Thyroid gland (tissue), 4 donors: Measurements from ENCODE around the gene STEAP3. TPM values are rescaled to one million over a fixed set of nuclear protein-coding genes. Genes with fewer than 3 reads are reported as not detected.

Experiments
- DNase-seq, 2 donors: peaks; one replicate each; pipeline ENCODE4 v3.0.0-alpha.2; 2019
- H3K27ac ChIP-seq, 3 donors: fragments of 200-600 bp; sonication (generic); 1 replicate in 2 of 3; 2 replicates in 1 of 3; pipeline ENCODE4 v1.5.1; 2016 to 2019; ENCODE audit warnings: mild to moderate bottlenecking in 1 of 3, moderate library complexity in 1 of 3
- H3K27me3 ChIP-seq: fragments of 200-600 bp; sonication (generic); one replicate; pipeline ENCODE4 v1.5.1; 2019
- H3K36me3 ChIP-seq, 2 donors: fragments of 200-600 bp; sonication (generic); one replicate each; pipeline ENCODE4 v1.5.1; 2016 to 2019
- H3K4me1 ChIP-seq, 2 donors: fragments of 200-600 bp; sonication (generic); one replicate each; pipeline ENCODE4 v1.5.1; 2017 to 2019
- H3K4me3 ChIP-seq, 3 donors: fragments of 200-600 bp; sonication (generic); replicated peaks in 1 of 3; 1 replicate in 2 of 3; 2 replicates in 1 of 3; pipeline ENCODE4 v1.5.1; 2016; ENCODE audit warnings: mild to moderate bottlenecking in 1 of 3
- H3K9me3 ChIP-seq: fragments of 200-600 bp; sonication (generic); one replicate; pipeline ENCODE4 v1.5.1; 2017
- CTCF ChIP-seq, 6 experiments: fragments of 200-600 bp in 3 of 6; fragments of 450-650 bp in 3 of 6; sonication (generic) in 3 of 6; IDR thresholded peaks; one replicate each; pipeline ENCODE4 v1.5.1; 2016 to 2019; ENCODE audit warnings: antibody characterized with exemption in 6 of 6, mild to moderate bottlenecking in 2 of 6, inconsistent platforms in 1 of 6, moderate library complexity in 1 of 6
- POLR2A ChIP-seq, 2 donors: fragments of 450-650 bp; IDR thresholded peaks; one replicate each; pipeline ENCODE4 v1.6.1; 2017; ENCODE audit warnings: antibody characterized with exemption in 2 of 2, mild to moderate bottlenecking in 2 of 2, moderate library complexity in 1 of 2
- WGBS, 2 donors: methylation state at CpG; one replicate each; pipeline ENCODE4 v1.1.5; 2017; 5-methylcytosine and 5-hydroxymethylcytosine counted together
- intact Hi-C: fragments of 100-400 bp; cut with DNase I; formaldehyde crosslinking; loops from one replicate; pipeline ENCODE4 v1.15.1; 2023
- total RNA-seq, 4 donors: library from RNA; depleted of rRNA; stranded (reverse); fragments of >200 nt; gene quantifications; one replicate each; pipeline ENCODE4 v1.2.3, GENCODE V29; 2016

STEAP3 gene
- total RNA-seq, 4 donors from 2014 or later: 7.4 to 23.2 (median 12.0) TPM

- peak; percentile 73 to 75 for DNase-seq
- H3K27ac ChIP-seq: peak overlapping the region; percentile 8 to 72 (median 59)
- H3K36me3 ChIP-seq: no peaks in the 10 kb centered on the region
- peak in 5 of 6 experiments; percentile 13 to 67 (median 43) for TF ChIP-seq CTCF (IDR thresholded peaks at IDR 0.05)
- TF ChIP-seq POLR2A (IDR thresholded peaks at IDR 0.05): no peak
- 19 to 22% methylated on average over 8 of the region's 8 CpGs for WGBS, 2 donors
- no peaks in the 10 kb centered on the region for H3K27me3 ChIP-seq
- no peaks in the 10 kb centered on the region for H3K9me3 ChIP-seq
- H3K4me3 ChIP-seq: no peak overlapping the region
- H3K4me1 ChIP-seq: peaks cover 11 to 17% of the 10 kb centered on the region in 2 donors
- intact Hi-C loops: no loop called here
Measured at GRCh38 chr2:119292226-119292625, 68.6 kb downstream of the STEAP3 start.

- H3K27ac ChIP-seq: no peak overlapping the region
- intact Hi-C loops: no loop called here
- WGBS, 2 donors: 98% methylated on average over 2 of the region's 2 CpGs
- H3K27me3 ChIP-seq: no peaks in the 10 kb centered on the region
- H3K9me3 ChIP-seq: no peaks in the 10 kb centered on the region
- TF ChIP-seq CTCF (IDR thresholded peaks at IDR 0.05) (no peak), POLR2A (IDR thresholded peaks at IDR 0.05) (no peak)
- H3K4me3 ChIP-seq: no peak overlapping the region
- H3K36me3 ChIP-seq: no peaks in the 10 kb centered on the region
- peaks cover 11 to 17% of the 10 kb centered on the region in 2 donors for H3K4me1 ChIP-seq
- DNase-seq: no peak
Measured at GRCh38 chr2:119293254-119293653, 69.6 kb downstream of the STEAP3 start.

- TF ChIP-seq POLR2A (IDR thresholded peaks at IDR 0.05): no peak
- no peak for TF ChIP-seq CTCF (IDR thresholded peaks at IDR 0.05)
- 74 to 85% methylated on average over 7 of the region's 7 CpGs for WGBS, 2 donors
- intact Hi-C loops: no loop called here
- Histone ChIP-seq H3K27ac (no peak overlapping the region), H3K27me3 (no peaks in the 10 kb centered on the region), H3K36me3 (no peaks in the 10 kb centered on the region), H3K4me1 (peaks cover 11 to 17% of the 10 kb centered on the region in 2 donors), H3K4me3 (no peak overlapping the region), H3K9me3 (no peaks in the 10 kb centered on the region)
- DNase-seq: no peak
Measured at GRCh38 chr2:119293900-119294299, 70.3 kb downstream of the STEAP3 start.

- no peak for DNase-seq
- Histone ChIP-seq H3K4me1 (peaks cover 11 to 17% of the 10 kb centered on the region in 2 donors), H3K27me3 (no peaks in the 10 kb centered on the region), H3K9me3 (no peaks in the 10 kb centered on the region), H3K36me3 (no peaks in the 10 kb centered on the region), H3K4me3 (no peak overlapping the region), H3K27ac (no peak overlapping the region)
- intact Hi-C loops: no loop called here
- 87 to 91% methylated on average over 14 of the region's 14 CpGs for WGBS, 2 donors
- TF ChIP-seq CTCF (IDR thresholded peaks at IDR 0.05) (no peak), POLR2A (IDR thresholded peaks at IDR 0.05) (no peak)
Measured at GRCh38 chr2:119294671-119295070, 71.0 kb downstream of the STEAP3 start.

GRCh38 chr2:119295688-119296375, 72.2 kb downstream of the STEAP3 start:
- Histone ChIP-seq H3K27me3 (no peaks in the 10 kb centered on the region), H3K9me3 (no peaks in the 10 kb centered on the region), H3K36me3 (no peaks in the 10 kb centered on the region), H3K27ac (no peak overlapping the region), H3K4me1 (peaks cover 11 to 15% of the 10 kb centered on the region in 2 donors), H3K4me3 (no peak overlapping the region)
- intact Hi-C loops: no loop called here
- TF ChIP-seq POLR2A (IDR thresholded peaks at IDR 0.05) (no peak), CTCF (IDR thresholded peaks at IDR 0.05) (no peak)
- DNase-seq: no peak
- WGBS, 2 donors: 85 to 90% methylated on average over 10 of the region's 10 CpGs
